GM06990 (cell line): ENCODE data around the gene SETD9.

ENCODE experiments used
- DNase-seq: peaks from one replicate; pipeline ENCODE4 v3.0.0-alpha.2; 2011; ENCODE audit not compliant: insufficient read length; ENCODE audit errors: extremely low read depth
- H3K27me3 ChIP-seq: replicated peaks from 2 replicates; pipeline ENCODE4 v1.6.0; 2011; ENCODE audit warnings: low read length; ENCODE audit not compliant: control insufficient read depth, insufficient read depth
- H3K36me3 ChIP-seq: 2 replicates; pipeline ENCODE4 v1.5.1; 2011; ENCODE audit warnings: low read length; ENCODE audit not compliant: control insufficient read depth, insufficient read depth
- H3K4me3 ChIP-seq: replicated peaks from 2 replicates; pipeline ENCODE4 v1.5.1; 2011; ENCODE audit warnings: low read depth, mild to moderate bottlenecking, control low read depth, low read length
- CTCF ChIP-seq: IDR thresholded peaks from 2 replicates; pipeline ENCODE4 v1.5.1; 2011; ENCODE audit warnings: low read length, control low read depth, mild to moderate bottlenecking, inconsistent platforms; ENCODE audit not compliant: insufficient read depth, poor library complexity, severe bottlenecking

The SETD9 gene

GRCh38 chr5:56958595-56958994, 49.2 kb downstream of the SETD9 start:
- Histone ChIP-seq H3K27me3 (peaks cover 3% of the 10 kb centered on the region), H3K36me3 (no peaks in the 10 kb centered on the region), H3K4me3 (no peak overlapping the region)
- TF ChIP-seq CTCF = no peak
- DNase-seq = no peak

- no peak for TF ChIP-seq CTCF
- no peaks in the 10 kb centered on the region for H3K36me3 ChIP-seq
- no peak for DNase-seq
- H3K27me3 ChIP-seq = peaks cover 3% of the 10 kb centered on the region
- H3K4me3 ChIP-seq = no peak overlapping the region
Measured at GRCh38 chr5:56959326-56959725, 49.9 kb downstream of the SETD9 start.

GRCh38 chr5:56961746-56962145, 52.4 kb downstream of the SETD9 start:
- Histone ChIP-seq H3K27me3 (peaks cover 3% of the 10 kb centered on the region), H3K4me3 (no peak overlapping the region), H3K36me3 (no peaks in the 10 kb centered on the region)
- DNase-seq = no peak
- TF ChIP-seq CTCF = no peak

- H3K36me3 ChIP-seq = no peaks in the 10 kb centered on the region
- H3K27me3 ChIP-seq = peaks cover 3% of the 10 kb centered on the region
- no peak for DNase-seq
- no peak for TF ChIP-seq CTCF
- no peak overlapping the region for H3K4me3 ChIP-seq
Measured at GRCh38 chr5:56962286-56962685, 52.9 kb downstream of the SETD9 start.

GRCh38 chr5:56963246-56963645, 53.9 kb downstream of the SETD9 start:
- no peak for DNase-seq
- TF ChIP-seq CTCF = no peak
- Histone ChIP-seq H3K4me3 (no peak overlapping the region), H3K36me3 (no peaks in the 10 kb centered on the region), H3K27me3 (peaks cover 3% of the 10 kb centered on the region)

- no peak overlapping the region for H3K4me3 ChIP-seq
- no peak for TF ChIP-seq CTCF
- H3K36me3 ChIP-seq = no peaks in the 10 kb centered on the region
- DNase-seq = no peak
- H3K27me3 ChIP-seq = peaks cover 3% of the 10 kb centered on the region
Measured at GRCh38 chr5:56964173-56964572, 54.8 kb downstream of the SETD9 start.
